Erythroblast (primary cell): ENCODE data around the gene DUOXA2.

Source experiments
- GATA1 ChIP-seq: IDR thresholded peaks from 2 replicates; pipeline ENCODE4 v1.6.1; 2011; ENCODE audit warnings: low read depth, mild to moderate bottlenecking, control low read depth, low read length, moderate library complexity
- POLR2A ChIP-seq: IDR thresholded peaks from 2 replicates; pipeline ENCODE4 v1.6.1; 2011; ENCODE audit warnings: mild to moderate bottlenecking, low read length

DNA sequence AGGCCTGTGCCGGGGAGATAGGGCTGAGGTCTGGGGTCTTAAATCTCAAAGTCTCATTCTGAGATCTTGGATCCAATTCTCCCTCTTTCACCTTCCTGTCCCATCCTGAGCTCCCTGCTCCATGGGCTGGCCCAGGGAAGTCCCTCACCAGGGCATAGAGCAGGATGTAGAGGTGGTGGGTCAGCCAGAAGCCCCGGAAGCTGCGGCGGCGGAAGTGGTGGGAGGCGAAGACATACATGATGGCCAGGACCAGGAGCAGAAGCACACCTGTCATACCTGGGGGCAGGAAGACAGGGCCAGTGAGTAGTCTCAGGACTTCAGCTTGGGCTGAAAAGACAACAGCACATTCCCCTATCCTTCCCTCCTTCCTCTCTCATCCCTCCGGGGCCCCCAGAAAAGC, 16.7 kb upstream of the DUOXA2 start:
- TF ChIP-seq POLR2A (no peak), GATA1 (no peak)
